H1 (cell line): ENCODE measurements around the gene CD58. TPM values are rescaled to one million over a fixed set of nuclear protein-coding genes. Genes with fewer than 3 reads are reported as not detected.
A peak's percentile ranks its signal among the peaks of the same experiment; 100 is the strongest.

Source experiments
- microRNA counts: library from miRNA; unstranded; fragments of <30 nt; microRNA quantifications from one replicate; lab custom pipeline; 2015
- microRNA-seq, 2 experiments: library from miRNA; unstranded; fragments of <30 nt; microRNA quantifications; one replicate each; pipeline versions ENCODE4 to v1.2.0, GENCODE V29; 2016 to 2020; ENCODE audit warnings: borderline microRNAs expressed in 2 of 2, borderline number of aligned reads in 2 of 2, borderline replicate concordance in 1 of 2
- polyA plus RNA-seq, 7 experiments: library from polyadenylated mRNA; depleted of rRNA in 3 of 7; stranded (reverse) in 5 of 7; unstranded in 2 of 7; fragments of >200 nt in 5 of 7; fragments of 200-250 nt in 2 of 7; gene quantifications; 1 replicate in 5 of 7; 2 replicates in 1 of 7; 4 replicates in 1 of 7; pipeline versions ENCODE4 v1.2.1 to v1.2.3, GENCODE V29; 2011 to 2013; ENCODE audit warnings: missing spikeins in 2 of 7, mixed read lengths in 2 of 7
- small RNA-seq: library from polyadenylated mRNA; stranded (forward); fragments of <200 nt; extraction: miRNeasy Mini kit (QIAGEN cat#:217004); gene quantifications from one replicate; pipeline ENCODE3, GENCODE V24; 2013; ENCODE audit not compliant: insufficient read depth
- total RNA-seq: library from RNA; stranded (reverse); fragmentation: NEBNext Ultra II Directional; extraction: Animal tissue kit (Norgen Biotek cat#: 25700); gene quantifications from 2 replicates; pipeline ENCODE4 v1.2.1, GENCODE V29; 2021

The CD58 gene
- total and polyA plus RNA-seq, 2 of the 8 experiments (the other 6 are each of a cell fraction or from before 2014, with no cell fraction given): 5.3 to 5.5 TPM

MicroRNAs within 50 kb of the gene (microRNA counts, 767-probe panel; counts per million panel counts)
- 879 counts per million, percentile 95 among the panel's probes with 10 or more counts for microRNA hsa-miR-548ac (lab: Ali Mortazavi, UCI)

Small RNA genes within 50 kb of the gene (microRNA-seq; reads per million reads assigned to microRNA genes)
- gene MIR548AC: 0 reads per million in 2 experiments

Small RNA genes within 50 kb of the gene (small RNA-seq; reads per million reads assigned to genes)
- not detected for gene MIR548AC

Other genes starting within 250 kb of the CD58 start
- gene ATP1A1, start 197.8 kb downstream of the CD58 start, total RNA-seq: 325 and 326 TPM in 2 replicates
- 196 and 222 TPM in 2 replicates for gene ATP1A1, start 197.8 kb downstream of the CD58 start, polyA plus RNA-seq (2011; rRNA removed)
- gene IGSF3, start 96.7 kb upstream of the CD58 start, total RNA-seq: 30.2 and 32.2 TPM in 2 replicates
- gene IGSF3, start 96.7 kb upstream of the CD58 start, polyA plus RNA-seq (2011; rRNA removed): 30.0 and 38.7 TPM in 2 replicates
- not detected in 2 replicates for gene CD2, start 183.4 kb upstream of the CD58 start, total RNA-seq
- gene CD2, start 183.4 kb upstream of the CD58 start, polyA plus RNA-seq (2011; rRNA removed): not detected in 2 replicates